ENCODE data around the gene TECPR1.

The TECPR1 gene

GRCh38 chr7:98209166-98209920 lies 42.7 kb downstream of the TECPR1 start:
- no peak for DNase-seq

- no peak for DNase-seq
Observed at GRCh38 chr7:98206451-98207330, 45.3 kb downstream of the TECPR1 start.

GRCh38 chr7:98205162-98205845 lies 46.7 kb downstream of the TECPR1 start:
- no peak for DNase-seq

- no peak for DNase-seq
Observed at GRCh38 chr7:98204670-98205069, 47.4 kb downstream of the TECPR1 start.

GRCh38 chr7:98203964-98204605 lies 47.9 kb downstream of the TECPR1 start:
- no peak for DNase-seq

GRCh38 chr7:98203261-98203963 lies 48.6 kb downstream of the TECPR1 start:
- no peak for DNase-seq

- no peak for DNase-seq
Observed at GRCh38 chr7:98202367-98203195, 49.5 kb downstream of the TECPR1 start.

- no peak for DNase-seq
Observed at GRCh38 chr7:98200364-98200763, 51.7 kb downstream of the TECPR1 start.

- DNase-seq: no peak
Observed at GRCh38 chr7:98199131-98199530, 52.9 kb downstream of the TECPR1 start.

GRCh38 chr7:98196706-98197605 lies 55.1 kb downstream of the TECPR1 start:
- DNase-seq: no peak

GRCh38 chr7:98194672-98195457 lies 57.2 kb downstream of the TECPR1 start:
- no peak for DNase-seq

- DNase-seq: no peak
Observed at GRCh38 chr7:98194186-98194585, 57.8 kb downstream of the TECPR1 start.

- DNase-seq: no peak
Observed at GRCh38 chr7:98193474-98194180, 58.4 kb downstream of the TECPR1 start.

GRCh38 chr7:98192781-98193457 lies 59.1 kb downstream of the TECPR1 start:
- no peak for DNase-seq

- no peak for DNase-seq
Observed at GRCh38 chr7:98191668-98192431, 60.2 kb downstream of the TECPR1 start.

GRCh38 chr7:98189559-98189958 lies 62.5 kb downstream of the TECPR1 start:
- DNase-seq: no peak

GRCh38 chr7:98187138-98187502 lies 64.9 kb downstream of the TECPR1 start:
- DNase-seq: no peak
